GM19395 (cell line): ENCODE results near the gene BCR.

Experiments
- ATAC-seq: cut with Tn5 transposase; IDR thresholded peaks from one replicate; pipeline ENCODE4 v1.9.1; 2021; ENCODE audit warnings: mild to moderate bottlenecking, moderate library complexity; ENCODE audit not compliant: unreplicated experiment

Gene BCR

DNA sequence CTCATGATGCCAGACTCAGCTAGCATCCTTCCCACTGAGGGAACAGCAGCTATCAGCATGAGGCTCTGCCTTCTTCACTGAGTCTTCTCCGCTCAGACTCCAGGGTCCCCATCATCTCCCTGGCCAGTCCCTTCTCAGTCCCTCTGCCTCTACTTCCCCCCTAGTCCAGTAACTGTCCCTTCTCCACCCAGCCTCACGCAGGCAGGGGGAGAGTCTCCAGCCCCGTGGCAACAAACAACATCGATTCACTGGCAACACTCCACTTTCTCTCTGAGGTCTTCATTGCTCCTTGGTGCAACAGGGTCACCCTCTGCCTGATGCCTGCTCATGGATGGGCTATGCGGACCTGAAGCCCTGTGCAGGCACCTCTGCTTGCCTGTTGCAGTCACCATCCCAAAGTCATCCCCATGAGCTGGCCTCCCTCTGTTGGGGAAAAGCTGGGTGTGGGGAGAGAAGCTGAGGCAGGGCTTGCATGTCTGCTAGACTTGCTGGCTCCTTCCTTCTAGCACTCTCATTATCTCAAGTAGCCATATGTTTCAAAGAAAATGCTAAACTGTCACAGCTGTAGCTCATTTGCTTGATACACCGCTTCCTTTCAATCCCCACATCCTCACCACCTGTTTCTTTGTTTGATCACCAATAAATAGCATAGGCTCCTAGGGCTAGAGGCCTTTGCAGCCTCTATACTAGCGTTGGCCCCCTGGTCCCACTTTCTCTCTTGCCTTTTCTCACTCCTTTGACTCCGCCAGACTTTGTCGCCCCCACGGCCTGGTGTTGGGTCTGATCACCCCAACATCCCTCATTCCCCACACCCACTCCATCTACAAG lies 4.3 kb upstream of the BCR start:
- no peak for ATAC-seq

DNA sequence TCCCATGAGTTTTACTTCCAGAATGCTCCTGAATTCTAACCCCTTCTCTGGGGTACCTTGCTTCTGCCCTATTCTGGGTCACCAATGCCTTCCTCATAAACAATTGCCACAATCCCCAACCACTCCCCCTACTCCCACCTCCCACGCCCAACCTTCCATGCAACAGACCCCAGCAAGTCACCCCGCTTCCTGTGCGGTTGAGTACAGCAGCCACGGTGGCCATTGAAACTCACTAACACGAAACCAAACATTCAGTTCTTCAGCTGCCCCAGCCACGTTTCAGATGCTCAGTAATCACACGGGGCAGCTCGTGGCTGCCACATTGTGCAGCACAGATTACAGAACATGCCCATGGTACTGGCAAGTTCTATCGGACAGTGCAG lies 3.7 kb upstream of the BCR start:
- ATAC-seq: no peak

DNA sequence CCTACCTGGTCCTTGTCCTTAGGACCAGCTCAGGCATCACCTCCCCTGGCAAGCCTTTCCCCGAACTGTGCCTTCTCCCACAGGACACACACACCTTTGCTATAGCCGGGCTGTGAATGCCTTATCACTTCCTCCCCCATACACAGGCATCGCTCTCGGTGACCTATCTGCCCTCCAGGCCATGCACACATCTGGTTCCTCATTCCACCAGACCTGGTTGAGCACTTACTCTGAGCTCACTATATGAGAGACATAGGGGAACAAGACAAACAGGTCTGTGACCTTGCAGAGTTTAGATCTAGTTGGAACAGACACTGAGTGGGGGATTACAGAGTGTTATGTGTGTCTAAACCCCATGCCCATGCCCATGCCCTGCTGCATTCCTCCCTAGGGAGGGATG lies 3.1 kb upstream of the BCR start:
- no peak for ATAC-seq

DNA sequence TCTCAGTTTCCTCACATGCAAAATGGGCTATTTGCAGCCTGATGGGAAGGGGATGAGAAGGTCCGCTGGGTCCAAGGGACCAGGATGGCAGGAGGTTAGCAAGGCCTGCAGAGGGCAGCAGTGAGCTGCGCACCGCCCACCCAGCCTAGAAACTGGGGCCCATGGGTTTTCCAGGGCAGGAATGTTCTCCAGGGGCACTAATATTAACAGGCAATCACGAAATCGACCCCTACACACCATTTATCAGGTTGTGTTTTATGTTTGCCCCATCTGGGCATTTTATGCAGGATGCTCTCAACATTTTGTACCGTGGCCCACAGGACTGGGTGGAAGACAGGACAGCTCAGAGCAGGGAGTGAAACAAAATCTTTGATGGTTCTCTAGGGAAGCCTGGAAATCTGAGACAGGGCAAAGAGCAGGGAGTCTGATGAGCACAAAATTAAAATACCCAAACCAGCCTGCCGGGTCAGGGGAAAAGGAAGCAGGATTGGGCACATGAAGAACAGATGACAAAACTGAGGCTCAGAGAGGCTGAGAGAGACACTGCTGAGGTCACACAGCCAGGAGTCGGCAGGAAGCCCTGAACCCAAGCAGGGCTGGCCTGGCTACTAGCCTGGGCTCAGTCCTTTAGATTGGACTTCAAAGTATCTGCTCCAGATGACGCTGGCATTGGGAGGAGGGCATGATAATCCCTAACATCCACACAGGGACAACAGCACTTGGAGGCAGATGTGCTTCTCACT lies 1.6 kb upstream of the BCR start:
- no peak for ATAC-seq

DNA sequence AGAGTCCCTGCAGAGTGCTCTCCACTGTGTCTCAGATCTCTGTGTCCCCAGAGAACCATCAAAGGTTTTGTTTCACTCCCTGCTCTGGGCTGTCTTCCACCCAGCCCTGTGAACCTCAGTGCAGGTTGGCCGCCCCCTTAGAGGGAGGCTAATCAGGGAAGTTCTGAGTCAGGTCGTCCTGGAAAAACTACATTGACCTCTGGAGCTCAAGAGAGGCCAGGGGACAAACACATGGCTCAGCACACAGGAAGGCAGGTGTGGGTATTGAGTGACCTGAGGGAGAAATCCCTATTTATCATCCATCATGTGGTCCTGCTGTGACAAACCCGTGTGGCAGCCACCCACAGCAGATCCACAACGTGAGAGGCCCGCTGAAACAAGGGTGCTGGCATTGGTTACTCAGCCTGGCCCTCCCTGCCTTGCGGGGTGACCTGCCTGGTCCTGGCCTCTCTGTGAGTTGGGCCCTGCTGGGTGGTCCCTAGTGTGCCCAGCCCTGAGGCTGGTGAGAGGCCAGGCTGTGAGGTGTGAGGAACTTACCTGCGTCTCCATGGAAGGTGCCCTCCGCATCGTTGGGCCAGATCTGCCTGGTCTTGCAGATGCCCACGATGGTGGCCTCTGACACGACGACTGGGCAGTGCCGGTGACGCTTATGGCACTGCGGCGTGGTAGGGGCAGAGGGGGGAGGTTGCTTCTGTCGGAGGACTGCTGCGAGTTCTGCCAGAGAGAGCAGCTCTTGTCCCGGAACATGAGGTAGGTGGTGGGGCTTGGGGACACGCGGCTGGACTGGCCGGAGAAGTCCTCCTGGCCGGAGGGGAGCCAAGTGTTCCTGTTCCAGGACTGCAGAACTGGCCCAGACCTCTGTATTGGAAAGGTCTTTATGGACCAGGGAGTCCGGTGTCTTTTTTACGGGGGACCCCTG lies 669 bp upstream of the BCR start:
- ATAC-seq: no peak

DNA sequence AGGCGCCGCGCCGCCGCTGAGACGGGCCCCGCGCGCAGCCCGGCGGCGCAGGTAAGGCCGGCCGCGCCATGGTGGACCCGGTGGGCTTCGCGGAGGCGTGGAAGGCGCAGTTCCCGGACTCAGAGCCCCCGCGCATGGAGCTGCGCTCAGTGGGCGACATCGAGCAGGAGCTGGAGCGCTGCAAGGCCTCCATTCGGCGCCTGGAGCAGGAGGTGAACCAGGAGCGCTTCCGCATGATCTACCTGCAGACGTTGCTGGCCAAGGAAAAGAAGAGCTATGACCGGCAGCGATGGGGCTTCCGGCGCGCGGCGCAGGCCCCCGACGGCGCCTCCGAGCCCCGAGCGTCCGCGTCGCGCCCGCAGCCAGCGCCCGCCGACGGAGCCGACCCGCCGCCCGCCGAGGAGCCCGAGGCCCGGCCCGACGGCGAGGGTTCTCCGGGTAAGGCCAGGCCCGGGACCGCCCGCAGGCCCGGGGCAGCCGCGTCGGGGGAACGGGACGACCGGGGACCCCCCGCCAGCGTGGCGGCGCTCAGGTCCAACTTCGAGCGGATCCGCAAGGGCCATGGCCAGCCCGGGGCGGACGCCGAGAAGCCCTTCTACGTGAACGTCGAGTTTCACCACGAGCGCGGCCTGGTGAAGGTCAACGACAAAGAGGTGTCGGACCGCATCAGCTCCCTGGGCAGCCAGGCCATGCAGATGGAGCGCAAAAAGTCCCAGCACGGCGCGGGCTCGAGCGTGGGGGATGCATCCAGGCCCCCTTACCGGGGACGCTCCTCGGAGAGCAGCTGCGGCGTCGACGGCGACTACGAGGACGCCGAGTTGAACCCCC lies 798 bp downstream of the BCR start:
- ATAC-seq: no peak

DNA sequence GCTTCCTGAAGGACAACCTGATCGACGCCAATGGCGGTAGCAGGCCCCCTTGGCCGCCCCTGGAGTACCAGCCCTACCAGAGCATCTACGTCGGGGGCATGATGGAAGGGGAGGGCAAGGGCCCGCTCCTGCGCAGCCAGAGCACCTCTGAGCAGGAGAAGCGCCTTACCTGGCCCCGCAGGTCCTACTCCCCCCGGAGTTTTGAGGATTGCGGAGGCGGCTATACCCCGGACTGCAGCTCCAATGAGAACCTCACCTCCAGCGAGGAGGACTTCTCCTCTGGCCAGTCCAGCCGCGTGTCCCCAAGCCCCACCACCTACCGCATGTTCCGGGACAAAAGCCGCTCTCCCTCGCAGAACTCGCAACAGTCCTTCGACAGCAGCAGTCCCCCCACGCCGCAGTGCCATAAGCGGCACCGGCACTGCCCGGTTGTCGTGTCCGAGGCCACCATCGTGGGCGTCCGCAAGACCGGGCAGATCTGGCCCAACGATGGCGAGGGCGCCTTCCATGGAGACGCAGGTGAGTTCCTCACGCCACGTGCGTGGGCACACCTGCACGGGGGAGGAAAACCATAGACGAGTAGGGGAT lies 1.5 kb downstream of the BCR start:
- no peak for ATAC-seq

DNA sequence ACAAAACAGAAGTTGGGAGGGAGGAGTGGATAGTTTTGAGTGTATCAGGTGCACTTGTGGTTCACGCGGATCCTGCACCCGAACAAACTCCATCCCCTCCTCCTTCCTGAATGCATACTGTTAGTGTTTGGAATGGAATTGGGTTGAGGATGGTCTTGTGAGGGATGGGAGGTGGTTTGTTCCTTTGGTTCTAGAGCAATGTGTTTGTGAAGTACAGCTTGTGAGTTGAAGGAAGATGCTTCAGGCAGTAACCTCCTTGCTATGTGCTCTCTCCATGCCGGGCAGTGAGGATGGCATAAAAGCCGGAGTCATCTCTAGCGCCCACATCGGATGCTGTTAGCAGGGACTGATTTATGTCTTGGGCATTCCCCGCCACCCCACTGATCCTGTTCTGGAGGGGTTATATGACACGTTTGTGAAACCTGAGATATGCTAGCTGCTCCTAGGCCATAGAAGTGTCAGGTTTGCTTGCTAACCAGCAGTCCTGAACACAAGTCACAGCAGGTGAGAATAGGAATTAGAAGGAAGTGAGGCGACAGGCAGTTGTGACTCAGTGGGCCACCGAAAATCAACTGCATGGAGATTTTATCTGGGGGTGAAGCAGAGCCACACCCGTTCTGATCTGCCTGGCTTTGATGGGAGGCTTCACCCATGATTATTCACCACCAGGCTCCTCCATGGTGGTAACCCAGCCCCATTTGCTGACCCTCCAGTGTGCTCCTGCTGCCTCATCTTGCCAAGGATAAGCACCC lies 2.2 kb downstream of the BCR start:
- no peak for ATAC-seq

DNA sequence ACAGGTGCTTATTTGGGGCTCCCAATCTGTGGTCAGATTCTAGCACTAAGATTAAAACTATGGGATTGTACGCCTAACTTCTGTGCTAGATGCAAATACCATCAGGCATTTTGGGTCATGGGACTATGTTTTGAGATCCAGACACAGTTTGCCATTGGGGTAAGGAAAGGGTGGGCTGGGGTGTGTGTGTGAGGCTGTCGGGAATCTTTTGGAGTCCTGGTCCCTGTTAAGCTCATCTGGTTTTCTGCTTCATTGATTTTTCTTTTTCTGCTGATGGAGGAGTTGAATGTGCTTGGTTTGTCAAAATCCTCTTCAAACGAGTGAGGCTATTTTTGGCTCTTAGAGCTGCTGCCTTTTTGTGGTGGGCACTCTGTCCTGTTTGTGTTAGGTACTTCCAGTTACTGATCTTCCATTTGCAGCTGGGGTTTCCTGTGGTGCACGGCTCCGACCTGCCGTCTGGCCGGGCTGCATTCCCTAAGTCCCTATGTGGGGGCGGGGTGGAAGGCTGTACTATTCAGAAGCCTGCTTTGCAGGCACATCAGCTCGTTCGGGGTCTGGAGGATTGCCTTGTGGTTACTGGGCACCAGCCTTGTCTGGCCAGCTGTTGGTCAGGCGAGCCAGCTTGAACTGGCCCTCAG lies 2.9 kb downstream of the BCR start:
- no peak for ATAC-seq

DNA sequence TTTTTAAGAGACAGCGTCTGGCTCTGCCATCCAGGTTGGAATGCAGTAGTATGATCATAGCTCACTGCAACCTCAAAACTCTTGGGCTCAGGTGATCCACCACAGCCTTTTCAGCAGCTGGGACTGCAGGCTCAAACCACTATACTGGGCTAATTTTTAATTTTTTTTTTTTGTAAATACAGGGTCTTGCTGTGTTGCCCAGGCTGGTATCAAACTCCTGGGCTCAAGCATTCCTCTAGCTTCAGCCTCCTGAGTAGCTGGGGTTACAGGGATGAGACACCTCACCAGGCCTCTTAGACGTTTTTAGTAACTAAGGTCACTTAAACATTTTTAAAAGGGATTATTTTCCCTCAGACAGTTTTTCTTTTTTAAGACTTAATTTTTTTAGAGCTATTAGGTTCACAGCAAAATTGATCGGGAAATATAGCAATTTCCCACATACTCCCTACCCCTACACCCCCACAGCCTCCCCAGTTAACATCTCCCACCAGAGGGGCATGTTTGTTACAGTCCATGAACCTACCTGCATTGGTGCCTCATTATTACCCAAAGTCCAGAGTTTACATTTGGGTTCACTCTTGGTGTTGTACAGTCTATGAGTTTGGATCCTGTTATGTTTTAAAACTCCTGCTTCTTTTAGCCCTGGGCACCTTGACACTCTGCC lies 3.9 kb downstream of the BCR start:
- ATAC-seq: no peak

DNA sequence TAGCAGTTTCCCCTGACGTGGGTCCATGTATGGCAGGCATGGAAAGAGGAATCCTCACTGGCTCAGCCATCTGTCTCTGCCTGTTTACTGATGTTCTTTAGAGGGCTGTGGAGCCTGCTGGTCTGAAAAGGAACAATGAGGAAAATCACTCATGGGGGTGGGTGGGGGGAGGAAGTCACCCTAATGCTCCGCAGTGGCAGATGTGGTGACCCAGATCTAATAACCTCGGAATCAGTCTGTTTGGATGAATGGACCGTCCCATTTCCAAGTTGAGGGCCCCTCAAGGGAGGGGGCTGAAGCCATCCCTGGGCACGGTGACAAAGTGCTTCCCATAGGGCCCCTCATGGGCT lies 4.4 kb downstream of the BCR start:
- no peak for ATAC-seq

DNA sequence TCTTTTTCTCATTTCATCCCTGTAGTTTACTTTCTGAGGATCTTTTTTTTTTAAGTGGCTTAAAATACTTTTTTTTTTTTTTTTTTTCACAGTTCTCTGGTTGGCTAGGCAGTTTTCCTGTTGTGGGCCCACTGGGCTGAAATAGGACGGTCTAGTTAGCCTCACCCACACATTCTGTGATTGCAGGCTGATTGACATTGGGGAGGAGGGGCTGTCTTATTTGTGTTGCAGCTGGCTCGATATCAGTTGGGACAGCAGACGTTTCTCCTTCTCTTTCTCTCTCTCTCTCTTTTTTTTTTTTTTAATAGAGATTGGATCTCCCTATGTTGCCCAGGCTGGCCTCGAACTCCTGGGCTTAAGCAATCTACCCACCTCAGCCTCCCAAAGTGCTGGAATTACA lies 6.9 kb downstream of the BCR start:
- no peak for ATAC-seq

DNA sequence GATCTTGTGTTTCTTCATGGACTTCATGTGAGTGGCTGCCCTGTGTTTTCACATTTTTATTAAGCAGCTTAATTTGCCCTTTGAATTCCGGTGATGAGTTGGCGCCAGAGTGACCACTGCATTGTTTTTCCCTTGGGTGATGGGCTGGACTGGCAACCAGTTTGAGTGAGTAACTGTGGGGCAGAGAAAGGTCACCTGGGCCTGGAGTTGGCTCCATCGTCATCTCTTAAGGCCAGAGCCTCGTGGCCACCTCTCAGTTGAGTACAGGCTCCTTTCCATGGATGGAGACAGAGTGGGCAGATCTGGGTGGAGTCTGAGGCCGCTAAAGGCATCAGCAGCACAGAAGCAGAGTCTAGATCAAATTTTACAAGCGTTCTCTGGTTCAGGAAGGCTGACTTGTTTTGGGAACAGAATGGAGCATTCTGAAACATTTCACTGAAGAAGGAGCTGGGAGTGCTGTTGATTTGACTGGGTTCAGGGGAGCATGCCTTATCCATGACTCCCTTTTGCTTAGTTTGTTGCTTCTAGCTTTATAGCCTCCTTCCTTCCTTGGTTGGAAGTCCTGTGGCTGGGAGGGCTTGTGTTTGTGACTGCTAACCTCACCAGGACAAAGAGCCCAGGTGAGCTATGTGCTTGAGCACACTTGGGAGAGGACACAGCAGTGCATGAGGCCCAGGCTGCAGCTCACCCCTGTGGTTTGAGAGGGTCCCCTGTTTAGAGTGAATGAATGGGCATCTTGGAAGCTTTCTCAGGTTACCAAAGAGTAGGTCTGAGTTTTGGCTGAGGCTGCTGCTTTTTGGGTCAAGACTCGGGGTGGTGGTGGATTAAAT lies 7.8 kb downstream of the BCR start:
- ATAC-seq: no peak

DNA sequence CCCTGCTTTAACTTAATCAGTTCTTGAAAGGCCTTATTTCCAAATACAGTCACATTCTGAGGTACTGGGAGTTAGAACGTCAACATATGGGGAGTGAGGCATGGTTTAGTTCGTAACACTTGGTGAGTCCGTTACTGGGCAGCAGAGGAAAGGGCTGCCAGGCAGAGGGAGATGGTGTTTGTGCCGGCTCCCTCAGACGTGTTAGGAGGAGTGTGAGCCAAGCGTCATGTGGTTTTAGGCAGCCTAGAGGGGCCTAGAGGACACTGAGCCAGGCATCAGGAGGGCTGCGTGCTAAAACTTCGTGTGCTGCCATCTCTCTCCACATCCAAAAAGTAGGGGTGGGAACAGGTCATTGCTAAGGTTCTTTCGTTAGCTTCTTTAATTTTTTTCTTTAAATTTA lies 10.2 kb downstream of the BCR start:
- no peak for ATAC-seq

DNA sequence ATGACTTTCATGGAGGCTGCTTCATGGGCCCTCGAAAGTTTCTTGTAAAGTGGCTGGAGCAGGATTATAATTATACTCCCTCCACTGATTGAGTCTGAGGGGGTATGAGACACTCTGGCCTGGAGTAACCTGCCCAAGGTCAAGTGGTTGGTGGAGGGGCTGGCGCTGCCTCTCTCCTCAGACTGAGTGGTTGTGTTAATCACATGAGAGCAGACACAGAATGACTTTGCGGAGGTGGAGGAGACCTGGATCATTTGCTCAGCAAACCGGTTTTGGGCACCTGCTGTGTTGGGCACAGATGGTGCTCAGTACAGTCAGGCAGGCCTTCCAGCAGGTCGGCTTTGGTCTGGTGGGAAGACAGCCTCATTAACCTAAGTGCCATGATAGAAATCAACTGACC lies 11.8 kb downstream of the BCR start:
- ATAC-seq: no peak

DNA sequence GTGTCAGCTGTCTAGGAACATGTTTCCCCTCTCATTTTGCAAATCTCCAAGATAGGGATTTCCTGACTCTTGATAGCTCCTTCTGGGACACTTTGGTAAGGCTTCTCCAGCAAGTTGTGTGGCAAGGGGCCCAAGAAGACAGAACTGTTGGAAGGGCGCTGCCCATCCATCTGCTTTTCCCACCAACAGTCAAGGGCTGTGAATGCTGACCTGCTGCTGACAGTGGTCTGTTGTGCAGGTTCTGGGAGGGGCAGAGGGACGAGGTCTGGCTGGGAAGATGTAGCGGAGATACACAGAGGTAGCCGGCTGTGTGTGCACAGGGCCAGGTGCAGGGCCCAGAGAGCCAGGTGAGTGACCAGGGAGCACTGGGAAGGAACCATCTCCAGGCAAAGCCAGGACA lies 12.2 kb downstream of the BCR start:
- ATAC-seq: no peak

DNA sequence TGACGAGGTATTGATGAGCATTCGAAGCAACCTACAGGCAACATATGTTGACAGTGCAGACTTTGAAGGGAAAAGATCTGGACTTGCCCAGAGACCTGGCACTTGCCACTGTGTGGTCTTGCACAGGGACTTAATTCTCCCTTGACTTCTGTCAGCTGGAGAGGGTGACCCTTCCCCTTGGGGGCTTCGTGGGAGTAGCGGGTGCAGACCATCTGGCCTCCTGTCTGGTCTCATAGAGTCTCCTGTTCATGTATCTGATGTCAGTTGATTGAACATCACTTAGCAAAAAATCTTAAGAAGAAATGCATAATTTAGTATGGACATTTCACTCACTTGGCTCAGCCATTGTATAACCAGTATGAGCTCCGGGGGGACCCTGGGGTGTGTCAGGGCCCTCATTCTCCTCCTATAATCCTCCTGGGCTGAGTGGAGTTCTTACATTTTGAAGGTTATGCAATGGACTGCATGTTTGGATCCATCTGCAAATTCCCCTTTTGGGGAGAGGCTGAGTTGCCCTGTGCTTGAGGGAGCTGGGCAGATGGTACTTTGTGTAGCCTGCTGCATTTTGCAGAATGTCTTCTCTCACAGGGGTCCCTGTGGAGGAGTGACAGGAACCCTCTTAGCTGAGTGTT lies 13.0 kb downstream of the BCR start:
- ATAC-seq: no peak
